HG03571 (cell line): Measurements from ENCODE around the gene ABHD12B.
"Not testable (repeated sequence)": the region's sequence is repeated elsewhere in the genome, so short reads cannot be mapped to it uniquely, and the experiment has no call there.

Experiments
- ATAC-seq: cut with Tn5 transposase; IDR thresholded peaks from one replicate; pipeline ENCODE4 v1.9.1; 2021; ENCODE audit not compliant: unreplicated experiment

The ABHD12B gene

GRCh38 chr14:50892255-50892654 lies 20.4 kb downstream of the ABHD12B start:
- no peak for ATAC-seq

GRCh38 chr14:50896421-50896820 lies 24.6 kb downstream of the ABHD12B start:
- ATAC-seq = not testable (repeated sequence)

GRCh38 chr14:50897005-50897404 lies 25.2 kb downstream of the ABHD12B start:
- ATAC-seq = not testable (repeated sequence)

GRCh38 chr14:50897658-50898175 lies 25.9 kb downstream of the ABHD12B start:
- no peak for ATAC-seq

- no peak for ATAC-seq
These were observed 29.5 kb downstream of the ABHD12B start for GRCh38 chr14:50901361-50901760.

- ATAC-seq = no peak
These were observed 32.9 kb downstream of the ABHD12B start for GRCh38 chr14:50904719-50905118.

- no peak for ATAC-seq
These were observed 34.6 kb downstream of the ABHD12B start for GRCh38 chr14:50906326-50907065.

- ATAC-seq = no peak
These were observed 38.9 kb downstream of the ABHD12B start for GRCh38 chr14:50910495-50911420.

GRCh38 chr14:50917449-50917848 lies 45.6 kb downstream of the ABHD12B start:
- ATAC-seq = no peak

- not testable (repeated sequence) for ATAC-seq
These were observed 47.7 kb downstream of the ABHD12B start for GRCh38 chr14:50919524-50919923.

- no peak for ATAC-seq
These were observed 48.8 kb downstream of the ABHD12B start for GRCh38 chr14:50920482-50921230.

GRCh38 chr14:50922803-50923202 lies 51.0 kb downstream of the ABHD12B start:
- no peak for ATAC-seq

GRCh38 chr14:50924236-50924635 lies 52.4 kb downstream of the ABHD12B start:
- ATAC-seq = no peak

GRCh38 chr14:50924843-50925242 lies 53.0 kb downstream of the ABHD12B start:
- no peak for ATAC-seq

- no peak for ATAC-seq
These were observed 55.1 kb downstream of the ABHD12B start for GRCh38 chr14:50926851-50927386.

GRCh38 chr14:50928002-50928635 lies 56.3 kb downstream of the ABHD12B start:
- ATAC-seq = no peak

GRCh38 chr14:50929506-50929905 lies 57.7 kb downstream of the ABHD12B start:
- no peak for ATAC-seq

- ATAC-seq = no peak
These were observed 59.7 kb downstream of the ABHD12B start for GRCh38 chr14:50931559-50931958.

GRCh38 chr14:50932156-50932555 lies 60.3 kb downstream of the ABHD12B start:
- ATAC-seq = no peak
